ENCODE measurements around the gene AFF3.

The AFF3 gene

DNA sequence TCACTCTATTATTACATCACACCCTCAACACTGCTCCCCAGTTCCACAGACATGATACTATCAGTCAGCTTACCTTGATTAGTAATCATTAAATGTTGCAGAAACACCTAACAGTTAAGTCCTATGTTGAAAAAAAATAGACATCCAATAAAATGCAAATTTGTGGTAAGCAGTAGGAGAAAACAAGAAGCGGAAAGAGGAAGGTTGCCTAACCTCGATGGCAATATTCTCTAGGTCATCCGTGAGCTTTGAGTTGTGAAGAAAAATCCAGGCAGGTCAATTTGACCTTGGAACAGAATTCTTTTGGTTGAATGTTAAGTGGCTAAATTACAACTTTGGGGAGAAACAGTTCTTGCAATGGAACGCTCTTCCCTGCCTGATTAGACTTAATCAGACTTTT lies 264.4 kb downstream of the AFF3 start:
- DNase-seq: no peak

DNA sequence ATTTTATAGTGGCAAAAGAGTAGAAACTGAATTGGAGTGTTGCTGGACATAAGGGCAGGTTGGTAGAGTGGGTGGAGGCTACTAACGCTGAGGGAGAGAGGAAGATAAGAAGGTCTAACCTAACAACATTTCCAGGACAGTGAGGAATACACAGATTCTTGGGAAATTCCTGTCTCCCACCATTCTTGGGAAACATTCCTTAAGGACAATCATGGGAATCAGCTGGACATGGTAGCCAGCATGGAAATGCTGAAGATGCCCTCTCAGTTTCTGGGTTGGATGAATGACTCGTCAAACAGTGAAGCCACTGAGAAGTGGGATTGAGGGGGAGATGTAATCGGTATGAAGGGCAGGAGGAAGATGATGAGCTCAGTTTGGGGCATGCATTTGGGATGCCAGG lies 265.4 kb downstream of the AFF3 start:
- DNase-seq: no peak

DNA sequence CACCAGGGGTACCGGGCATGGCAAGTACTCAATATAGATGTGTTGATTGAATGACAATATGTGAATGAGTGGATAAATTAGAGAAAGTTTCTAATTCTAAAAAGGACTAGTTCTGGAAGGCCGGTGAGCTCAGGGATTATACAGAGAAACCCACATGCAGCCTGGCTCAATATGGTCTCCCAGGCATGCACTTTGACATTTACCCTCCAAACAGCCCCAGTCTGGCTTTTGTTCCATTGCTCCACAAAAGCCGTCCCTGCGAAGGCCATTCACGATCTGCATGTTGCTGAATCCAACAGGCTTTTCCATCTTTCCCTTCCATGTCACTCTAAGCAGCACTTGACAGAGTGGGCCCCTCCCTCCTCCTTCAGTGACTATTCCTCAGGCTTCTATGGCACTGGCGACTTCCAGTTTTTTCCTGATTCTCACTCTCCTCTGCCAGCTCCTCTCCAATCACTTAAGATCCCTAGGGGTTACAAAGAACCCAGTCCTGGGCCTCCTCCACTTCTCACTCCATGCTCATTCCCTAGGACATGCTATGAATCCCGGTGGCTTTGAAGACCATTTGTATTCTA lies 266.7 kb downstream of the AFF3 start:
- DNase-seq: no peak

DNA sequence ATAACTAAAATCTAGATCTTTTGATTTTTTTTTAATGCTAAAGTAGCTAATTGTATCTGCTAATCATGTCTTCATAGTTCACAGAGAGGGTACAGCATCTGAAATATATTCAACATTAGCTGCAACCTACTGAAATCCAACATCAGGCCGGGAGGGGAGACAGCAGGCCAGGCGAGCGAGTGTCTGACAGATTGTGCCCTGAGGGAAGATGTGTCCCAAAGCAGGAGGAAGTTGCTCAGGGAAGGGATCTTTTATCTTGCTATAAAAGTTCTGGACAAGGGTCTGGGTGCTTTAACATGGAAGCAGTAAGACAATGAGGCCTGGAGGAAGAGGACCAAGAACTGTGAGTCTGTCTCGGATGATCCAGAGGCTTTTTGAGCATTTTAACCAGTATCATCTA lies 274.1 kb downstream of the AFF3 start:
- peak; percentile 37 for DNase-seq

DNA sequence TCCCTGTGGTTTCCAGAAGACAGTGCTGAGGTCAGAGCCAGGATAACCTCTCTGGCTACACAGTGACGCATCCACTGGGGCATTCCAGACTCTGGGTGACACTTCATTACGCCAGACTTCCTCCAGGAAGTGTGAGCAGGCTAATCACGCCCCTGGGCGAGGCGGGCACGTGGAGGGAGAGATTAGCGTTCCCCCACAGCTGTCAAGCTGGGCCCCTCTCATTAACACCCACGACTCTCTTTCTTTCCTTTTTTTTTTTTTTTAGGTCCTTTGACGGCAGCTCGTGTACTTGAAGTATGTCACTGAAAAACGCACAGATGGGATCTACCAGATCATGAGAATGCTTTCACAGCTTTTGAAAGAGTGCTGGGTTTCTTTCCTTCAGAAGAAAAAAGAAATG lies 274.6 kb downstream of the AFF3 start:
- peak; percentile 60 for DNase-seq

DNA sequence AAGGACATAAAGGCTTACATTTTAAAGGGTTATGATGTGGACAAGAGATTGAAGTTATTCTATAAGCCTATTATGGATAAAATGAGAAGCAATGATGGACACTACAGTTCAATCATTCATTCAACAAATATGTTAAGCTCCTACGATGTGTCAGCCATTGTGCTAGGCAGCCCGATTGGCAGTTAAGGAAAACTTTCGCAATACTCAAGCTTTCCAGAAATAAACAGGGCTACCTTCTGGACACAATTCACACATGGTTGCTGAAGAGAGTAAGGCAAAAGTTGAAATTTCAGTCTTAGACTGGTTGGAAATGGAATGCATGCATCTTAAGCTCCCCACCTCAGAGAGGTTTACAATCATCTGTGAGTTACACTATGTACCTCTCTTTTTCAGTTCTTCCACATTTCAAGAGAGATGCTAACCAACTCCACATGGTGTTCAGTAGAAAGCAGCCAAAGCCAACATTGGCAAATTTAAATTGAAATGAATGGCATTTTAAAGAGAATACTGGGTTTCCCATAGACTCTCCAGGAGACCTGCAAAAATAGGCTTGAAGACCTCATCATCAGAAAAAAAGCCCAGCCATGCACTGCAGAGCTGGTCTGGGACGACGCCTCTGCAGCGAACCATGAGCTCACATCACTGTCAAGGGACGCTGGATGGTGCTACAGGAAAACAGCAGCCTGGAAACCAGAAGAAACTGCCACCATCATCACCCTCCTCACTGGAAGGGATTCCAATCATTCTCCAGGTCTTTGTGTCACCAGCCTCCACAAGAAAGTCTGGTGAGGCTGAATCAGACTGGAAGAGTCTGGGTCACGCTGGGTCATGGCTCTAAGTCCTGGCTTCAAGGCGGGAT lies 276.3 kb downstream of the AFF3 start:
- no peak for DNase-seq

DNA sequence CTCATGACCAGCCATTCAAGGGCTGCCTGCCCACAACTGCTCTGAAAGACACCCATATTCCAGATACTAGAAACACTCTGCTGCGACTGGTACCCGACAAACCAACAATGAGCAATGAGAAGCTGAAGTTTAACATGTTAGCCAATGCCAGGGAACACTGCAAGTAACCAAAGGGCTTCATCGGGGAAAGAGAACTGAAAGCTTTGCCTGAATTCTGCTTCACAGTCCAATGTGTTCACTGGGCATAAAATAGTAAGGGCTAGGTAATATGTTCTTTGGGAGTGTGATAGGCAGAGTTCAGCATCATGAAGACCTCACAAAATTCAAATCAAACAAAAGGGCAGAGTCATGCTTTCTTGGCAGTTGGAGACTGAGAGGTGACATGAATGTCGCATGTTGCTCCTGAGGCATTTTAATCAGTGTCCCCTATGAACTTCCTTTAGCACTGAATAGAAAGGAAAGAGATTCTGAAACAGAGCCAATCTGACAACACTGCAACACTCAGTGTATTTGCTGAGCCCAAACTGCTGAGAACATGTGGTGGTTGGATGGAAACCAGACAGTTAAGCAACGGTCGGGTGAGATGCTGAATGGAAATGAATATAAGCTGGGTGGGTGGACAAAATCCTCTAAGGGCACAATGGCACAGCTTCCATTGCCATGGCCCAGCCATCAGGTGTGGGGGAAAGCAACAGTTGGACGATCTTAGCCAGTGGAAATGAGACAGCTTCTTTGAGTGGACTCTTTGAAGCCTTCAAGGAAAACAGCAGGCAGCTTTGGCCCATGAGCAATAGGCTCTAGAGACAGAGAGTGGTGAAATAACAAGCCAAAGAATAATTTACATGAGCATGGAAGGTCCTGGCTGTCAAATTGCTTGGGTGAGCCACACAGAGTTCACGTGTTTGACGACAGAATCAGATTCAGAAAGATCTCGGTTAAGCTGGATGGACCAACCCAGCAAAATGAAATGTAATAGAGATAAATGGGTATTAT lies 277.5 kb downstream of the AFF3 start:
- DNase-seq: no peak

DNA sequence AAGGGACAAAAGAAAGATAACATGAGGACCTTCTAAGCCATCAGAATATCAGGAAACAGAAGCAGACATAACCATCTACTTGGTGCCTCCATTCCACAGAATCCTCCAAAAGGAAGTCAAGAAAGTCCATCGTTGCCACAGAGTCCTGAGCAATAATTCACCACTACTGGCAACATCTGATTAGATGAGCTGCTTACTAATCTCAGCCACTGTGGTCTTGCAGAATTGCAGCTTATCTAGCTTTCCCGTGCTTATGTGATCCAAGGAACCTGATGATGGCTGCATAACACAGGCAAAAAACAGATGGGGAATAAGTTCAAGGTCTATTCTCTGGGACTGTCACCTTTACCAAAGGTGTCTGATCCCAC lies 278.5 kb downstream of the AFF3 start:
- no peak for DNase-seq

DNA sequence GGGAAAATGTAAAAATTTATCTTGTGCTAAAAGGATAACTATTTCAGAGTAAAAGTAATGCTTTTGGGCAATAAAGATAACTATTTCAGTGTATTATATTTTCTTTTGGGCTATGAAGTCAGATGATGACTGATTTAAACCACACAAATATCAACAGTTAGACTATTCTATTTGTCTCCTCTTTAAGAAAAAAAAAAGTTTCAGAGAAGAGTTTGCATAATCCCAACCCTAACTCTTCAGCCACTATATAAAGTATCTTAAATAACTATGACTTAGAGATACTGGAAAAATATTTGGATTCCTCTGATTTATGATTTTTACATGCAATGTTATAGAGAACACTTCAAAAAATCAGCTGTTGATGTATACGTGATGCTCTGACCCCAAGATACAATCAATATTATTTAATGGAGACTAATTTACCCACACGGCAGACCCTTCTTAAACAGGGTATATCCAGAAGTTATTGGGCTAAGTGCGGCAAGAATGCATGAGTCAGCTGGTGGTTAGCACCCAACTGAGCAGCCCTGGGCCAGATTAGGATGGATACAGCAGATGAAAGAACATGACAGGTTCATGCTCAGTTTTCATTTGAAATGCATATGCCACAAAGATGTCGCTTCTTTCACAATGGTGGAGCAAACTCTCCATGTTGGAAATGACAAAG lies 279.0 kb downstream of the AFF3 start:
- DNase-seq: no peak

DNA sequence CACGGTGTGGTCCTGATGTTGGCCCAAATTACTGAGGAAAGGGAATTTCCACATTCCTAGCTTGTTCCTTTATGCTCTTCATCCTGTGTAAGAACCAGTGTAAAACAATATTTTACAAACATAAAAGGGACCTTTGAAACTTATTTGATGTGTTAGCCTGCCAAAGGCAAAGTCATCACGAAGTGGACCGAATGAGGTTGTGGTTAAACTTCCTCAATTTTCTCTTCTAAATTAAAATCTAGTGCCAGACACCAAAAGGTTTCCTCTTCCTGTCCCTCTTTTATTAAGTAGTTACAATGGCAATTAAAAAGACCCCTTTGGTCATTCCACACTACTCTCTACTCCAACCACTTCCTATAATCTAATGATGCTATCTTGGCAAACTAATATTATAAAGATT lies 279.8 kb downstream of the AFF3 start:
- DNase-seq: no peak

DNA sequence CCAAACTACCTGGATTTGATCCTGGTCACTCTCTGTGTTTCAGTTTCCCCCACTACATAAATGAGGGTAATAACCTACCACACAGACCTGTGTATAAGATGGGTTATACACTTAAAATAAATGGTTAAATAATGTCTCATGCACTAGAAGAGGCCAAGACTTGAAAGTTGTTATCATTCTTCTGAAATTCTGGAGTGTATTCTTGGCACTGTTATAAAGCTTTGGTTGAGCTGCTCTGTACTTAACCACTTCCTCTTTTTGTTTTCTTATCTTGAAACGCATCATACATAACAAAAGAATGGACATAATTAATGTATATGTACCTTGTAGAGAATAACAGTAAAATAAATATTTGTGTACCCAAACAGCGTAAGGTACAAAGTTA lies 281.0 kb downstream of the AFF3 start:
- no peak for DNase-seq

DNA sequence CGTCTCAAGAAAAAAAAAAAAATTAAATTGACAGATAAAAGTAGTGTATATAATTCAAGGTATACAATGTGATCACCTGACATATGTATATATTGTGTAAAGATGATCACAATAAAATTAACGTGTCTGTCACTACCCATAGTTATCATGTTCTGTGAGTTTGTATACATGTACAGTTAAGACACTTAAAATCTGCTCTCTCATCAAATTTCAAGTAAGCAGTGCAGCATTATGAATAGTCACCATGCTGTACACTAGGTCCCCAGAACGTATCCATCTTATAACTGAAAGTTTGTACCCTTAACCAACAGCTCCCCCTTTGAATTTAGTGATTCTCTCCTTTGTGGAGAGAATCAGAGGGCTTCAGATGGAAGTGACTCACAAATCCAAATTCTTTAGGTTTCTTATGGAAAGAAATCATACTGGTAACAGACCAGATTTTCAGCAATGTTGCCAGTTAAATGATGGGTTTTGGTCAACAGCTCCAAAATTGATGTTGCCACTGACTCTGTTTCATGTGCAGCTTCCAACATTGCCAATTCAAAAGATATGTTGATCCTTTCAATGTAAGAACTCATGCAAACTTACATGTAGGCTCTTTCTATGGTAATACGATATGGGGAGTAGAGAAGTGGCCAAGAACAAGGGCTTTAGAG lies 281.5 kb downstream of the AFF3 start:
- no peak for DNase-seq

DNA sequence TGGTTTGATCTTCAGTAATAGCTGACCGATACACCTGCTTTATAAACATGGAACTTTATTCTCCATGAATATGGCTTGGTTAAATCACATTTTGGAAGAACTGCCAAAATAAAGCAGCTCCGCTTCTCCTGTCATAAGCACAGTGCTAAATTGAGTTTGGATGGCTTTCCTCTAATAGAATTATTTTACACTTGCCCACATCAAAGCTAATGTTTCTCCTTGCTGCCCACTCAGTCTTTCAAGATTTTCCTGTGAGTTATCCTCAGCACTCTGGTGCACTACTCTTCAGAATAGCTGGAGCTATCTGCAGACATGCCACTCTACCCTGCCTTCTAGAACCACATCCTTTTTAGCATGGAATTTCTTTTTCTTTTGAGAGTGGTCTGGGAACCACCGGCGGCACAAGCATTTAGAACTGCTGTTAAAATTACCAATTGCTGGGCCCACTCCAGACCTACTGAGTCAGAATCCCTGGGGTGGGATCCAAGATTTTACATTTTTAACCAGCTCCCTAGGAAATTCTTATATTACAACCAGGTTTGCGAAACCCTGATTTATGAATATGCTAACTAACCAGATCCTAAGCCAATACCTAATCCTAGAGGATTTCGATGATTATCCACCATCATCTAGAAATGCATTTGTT lies 283.3 kb downstream of the AFF3 start:
- no peak for DNase-seq

DNA sequence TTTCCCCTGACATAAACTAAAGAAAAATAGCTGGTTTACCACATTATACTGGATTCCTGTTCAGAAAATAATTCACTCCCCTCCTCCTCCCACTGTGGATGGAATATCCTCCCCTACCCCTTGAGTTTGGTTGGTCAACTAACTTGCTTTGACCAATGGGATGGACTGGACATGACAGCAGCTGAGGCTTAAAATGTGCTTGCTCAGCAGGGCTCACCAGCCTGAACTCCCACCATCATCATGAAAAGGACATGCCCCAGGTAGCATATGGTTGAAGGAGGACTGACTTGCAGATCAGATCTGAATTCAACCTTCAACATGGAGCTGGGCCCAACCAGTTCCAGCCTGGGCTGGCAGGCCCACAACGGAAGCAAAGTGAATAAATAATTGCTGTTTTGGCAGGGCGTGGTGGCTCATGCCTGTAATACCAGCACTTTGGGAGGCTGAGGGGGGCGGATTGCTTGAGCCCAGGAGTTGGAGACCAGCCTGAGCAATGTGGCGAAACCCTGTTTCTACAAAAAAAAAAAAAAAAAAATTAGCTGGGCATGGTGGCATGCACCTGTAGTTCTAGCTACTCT lies 284.4 kb downstream of the AFF3 start:
- DNase-seq: no peak

DNA sequence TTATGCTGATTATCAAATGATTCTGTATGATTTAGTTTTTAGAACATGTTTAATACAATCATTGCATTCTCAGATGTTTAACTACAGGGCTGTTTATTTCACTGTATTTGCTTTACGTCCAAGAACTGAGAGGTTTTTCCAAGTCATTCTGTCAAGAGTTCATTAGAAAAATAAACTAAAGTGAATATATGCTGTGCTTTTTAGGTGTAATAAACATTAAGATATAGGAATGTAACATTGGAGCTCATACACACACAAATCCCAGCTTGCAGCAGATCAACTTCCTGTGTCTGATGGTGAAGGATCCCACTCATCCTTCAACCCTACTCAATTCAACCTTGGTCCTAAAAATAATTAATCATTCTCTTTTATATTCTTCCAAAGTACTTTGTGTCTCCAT lies 285.0 kb downstream of the AFF3 start:
- no peak for DNase-seq

DNA sequence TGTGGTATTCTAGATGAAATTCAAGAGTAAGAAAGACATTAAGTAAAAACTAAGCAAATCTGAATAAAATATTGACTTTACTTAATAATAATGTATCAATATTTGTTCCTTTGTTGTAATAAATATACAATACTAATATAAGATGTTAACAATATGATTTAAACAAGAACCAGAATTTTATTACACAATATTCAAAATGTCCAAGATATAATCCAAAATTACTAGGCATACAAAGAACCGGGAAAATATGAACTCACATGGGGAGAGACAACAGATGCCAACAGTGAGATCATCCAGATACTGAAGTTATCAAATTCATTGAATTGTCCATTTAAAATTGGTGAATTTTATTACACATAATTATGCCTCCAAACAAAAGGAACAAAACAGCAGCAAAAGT lies 286.3 kb downstream of the AFF3 start:
- no peak for DNase-seq

DNA sequence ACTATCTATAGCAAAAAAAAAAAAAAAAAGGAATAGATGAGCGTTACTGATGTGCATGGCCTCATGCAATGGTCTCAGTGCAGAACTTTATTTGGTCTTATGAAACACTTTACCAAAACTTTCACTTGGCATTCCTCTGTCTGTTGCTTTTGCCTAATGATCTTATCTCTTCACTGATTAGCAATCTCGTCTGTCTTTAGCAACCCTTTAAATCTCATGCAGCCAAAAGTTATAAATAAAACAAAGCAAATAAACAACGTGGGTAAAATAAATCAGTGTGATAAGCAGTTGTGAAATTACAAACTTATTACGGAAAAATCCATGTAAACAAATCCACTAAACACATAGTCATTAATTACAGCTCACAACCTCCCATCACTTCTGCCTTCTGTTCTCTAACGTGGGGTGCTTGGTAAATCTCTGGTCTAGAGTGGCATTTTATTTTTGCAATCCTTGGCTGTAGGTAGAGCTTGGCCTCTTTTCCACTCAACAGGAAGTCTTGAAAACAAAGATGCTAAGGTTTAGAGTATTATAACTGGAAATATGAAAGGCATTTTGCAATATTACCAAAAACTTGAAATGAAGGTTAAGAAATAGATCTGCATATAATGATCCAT lies 288.0 kb downstream of the AFF3 start:
- DNase-seq: no peak

DNA sequence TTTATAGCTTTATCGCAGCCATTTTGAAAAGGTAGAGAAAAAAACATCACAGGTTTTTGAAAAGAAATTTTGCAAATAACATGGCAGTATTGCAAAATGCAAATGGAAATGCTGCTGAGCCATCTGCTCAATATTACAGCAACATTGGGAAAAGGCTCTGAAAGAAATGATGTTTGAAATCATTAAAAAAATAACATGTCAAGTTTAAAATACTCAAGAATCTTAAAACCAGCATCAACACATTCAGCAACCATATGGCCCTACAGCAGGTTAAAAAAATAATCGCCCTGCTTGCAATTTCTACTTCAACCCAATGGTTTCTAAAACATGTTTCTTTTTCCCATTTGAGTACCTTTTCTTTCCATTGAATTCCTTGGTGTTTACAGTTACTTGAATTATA lies 289.4 kb downstream of the AFF3 start:
- DNase-seq: no peak

DNA sequence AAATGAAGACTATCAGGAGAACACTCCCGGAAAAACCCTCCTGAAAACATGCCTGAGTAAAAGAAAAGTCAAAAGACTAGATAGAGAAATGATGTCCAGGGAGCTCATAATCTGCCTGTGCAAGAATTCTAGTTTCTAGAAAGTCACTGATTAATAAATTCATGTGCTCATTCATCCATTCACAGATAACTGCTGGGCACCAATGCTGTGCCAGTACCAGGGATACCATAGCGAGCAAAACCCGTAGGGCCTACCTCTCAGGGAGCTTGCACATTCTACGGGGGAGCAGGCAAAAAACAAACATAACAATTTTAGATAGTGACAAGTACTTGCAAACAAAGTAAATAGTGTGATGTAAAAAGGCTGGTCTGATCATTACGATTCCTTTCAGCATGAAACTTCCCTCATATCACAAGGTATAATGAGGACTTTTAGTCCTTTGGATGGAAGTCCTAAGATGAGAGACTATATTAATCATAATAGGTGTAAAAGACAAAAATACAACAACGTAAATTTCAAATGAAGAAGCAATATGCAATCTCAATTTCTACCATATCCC lies 289.9 kb downstream of the AFF3 start:
- DNase-seq: no peak

DNA sequence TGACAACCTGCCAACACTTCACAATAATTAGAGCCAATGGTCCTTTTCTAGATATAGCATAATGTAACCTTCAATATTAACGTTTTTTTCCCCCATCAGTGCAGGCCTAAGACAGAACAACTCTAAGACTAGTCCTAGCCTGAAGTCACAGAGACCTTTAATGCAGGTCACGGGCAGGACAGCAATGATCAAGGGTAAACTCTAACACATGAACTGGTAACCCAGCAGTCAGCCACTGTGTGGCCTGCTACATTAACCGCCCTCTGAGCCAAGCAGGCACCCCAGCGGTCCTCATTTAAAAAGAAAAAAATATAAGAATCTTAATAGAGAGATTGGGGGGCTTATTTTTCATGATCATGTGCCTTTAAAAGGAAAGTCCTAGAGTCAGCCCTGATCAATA lies 290.6 kb downstream of the AFF3 start:
- no peak for DNase-seq

DNA sequence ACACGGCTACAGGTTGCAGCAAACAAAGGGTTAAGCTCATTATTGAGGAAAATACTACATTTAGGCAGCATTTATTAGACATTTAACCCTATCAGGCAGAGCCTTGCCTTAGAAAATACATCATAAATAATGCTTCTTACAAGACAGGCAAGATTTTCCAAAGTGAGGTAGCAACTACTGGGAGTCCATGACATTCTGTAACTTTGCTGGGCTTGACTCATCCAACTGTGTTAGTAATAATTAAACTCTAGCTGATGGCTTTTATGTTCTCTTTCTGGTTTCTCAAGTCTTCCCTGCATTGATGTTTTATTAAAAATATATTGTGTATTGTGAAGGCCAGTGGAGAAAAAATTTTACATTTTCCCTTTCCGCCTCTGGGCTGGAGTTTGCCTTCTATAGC lies 291.3 kb downstream of the AFF3 start:
- no peak for DNase-seq
